ENCODE measurements around the gene BHLHE40. TPM values are rescaled to one million over a fixed set of nuclear protein-coding genes. Genes with fewer than 3 reads are reported as not detected.

The BHLHE40 gene
- total RNA-seq, result 10 to 100 TPM; 31.1 to 85.6 TPM
- long read RNA-seq, transcript BHLHE40-201 (5 exons, 3,473 nt), result major isoform, 42 of 79 reads
- long read RNA-seq, partial matches to known transcripts, result 4 of 79 reads
- long read RNA-seq, other reads (novel, unspliced or antisense), result 32 of 79 reads

- peak; percentile 27 to 50 for ATAC-seq
- peak; percentile 56 for DNase-seq
- intact Hi-C loops (cut with DNase I), result loop anchor here (2.0 to 10.0 kb wide), 5 partner anchors 43 to 255 kb away; no protein-coding TSS in a partner anchor
These were observed at the start of gene BHLHE40 for GRCh38 chr3:4979428-4980228. TSS of gene BHLHE40 (plus strand) at chr3:4979437. CDS start at chr3:4979719, 282 bp downstream.

- DNase-seq (no peak), ATAC-seq (no peak)
- intact Hi-C loops (cut with DNase I), result no loop called here
These were observed 48.7 kb upstream of the BHLHE40 start for GRCh38 chr3:4930501-4930900.

GRCh38 chr3:4934050-4934449, 45.2 kb upstream of the BHLHE40 start:
- DNase-seq (no peak), ATAC-seq (no peak)
- intact Hi-C loops (cut with DNase I), result no loop called here

- no peak for DNase-seq
- intact Hi-C loops (cut with DNase I), result no loop called here
- no peak for ATAC-seq
These were observed 43.9 kb upstream of the BHLHE40 start for GRCh38 chr3:4935347-4935746.

- DNase-seq (no peak), ATAC-seq (no peak)
- intact Hi-C loops (cut with DNase I), result no loop called here
These were observed 42.1 kb upstream of the BHLHE40 start for GRCh38 chr3:4936982-4937614.

- intact Hi-C loops (cut with DNase I), result no loop called here
- no peak for ATAC-seq
These were observed 40.8 kb upstream of the BHLHE40 start for GRCh38 chr3:4938281-4938982.

GRCh38 chr3:4939276-4939675, 40.0 kb upstream of the BHLHE40 start:
- no peak for ATAC-seq
- DNase-seq, result no peak
- intact Hi-C loops (cut with DNase I), result no loop called here

More at GRCh38 chr3:4938281-4938982, 40.8 kb upstream of the BHLHE40 start:
- no peak for DNase-seq

- DNase-seq, result no peak
- intact Hi-C loops (cut with DNase I), result no loop called here
- ATAC-seq, result no peak
These were observed 38.3 kb upstream of the BHLHE40 start for GRCh38 chr3:4940985-4941384.

- DNase-seq (no peak), ATAC-seq (no peak)
- intact Hi-C loops (cut with DNase I), result no loop called here
These were observed 35.7 kb upstream of the BHLHE40 start for GRCh38 chr3:4943549-4943948.

- intact Hi-C loops (cut with DNase I), result no loop called here
- ATAC-seq (no peak), DNase-seq (no peak)
These were observed 33.9 kb upstream of the BHLHE40 start for GRCh38 chr3:4945324-4945723.

- intact Hi-C loops (cut with DNase I), result no loop called here
- ATAC-seq, result no peak
- DNase-seq, result no peak
These were observed 32.2 kb upstream of the BHLHE40 start for GRCh38 chr3:4947028-4947427.

- intact Hi-C loops (cut with DNase I), result no loop called here
- no peak for DNase-seq
- ATAC-seq, result peak; percentile 33 to 47
These were observed 30.8 kb upstream of the BHLHE40 start for GRCh38 chr3:4948395-4948794.

GRCh38 chr3:4949004-4949403, 30.2 kb upstream of the BHLHE40 start:
- DNase-seq (no peak), ATAC-seq (no peak)
- intact Hi-C loops (cut with DNase I), result no loop called here

GRCh38 chr3:4949659-4950058, 29.6 kb upstream of the BHLHE40 start:
- no peak for DNase-seq
- ATAC-seq, result peak in 1 of 2 donors; percentile 56
- intact Hi-C loops (cut with DNase I), result no loop called here

- intact Hi-C loops (cut with DNase I), result no loop called here
- ATAC-seq (peak; percentile 50 to 82), DNase-seq (no peak)
These were observed 28.9 kb upstream of the BHLHE40 start for GRCh38 chr3:4950351-4950784.

- intact Hi-C loops (cut with DNase I), result no loop called here
- ATAC-seq (no peak), DNase-seq (no peak)
These were observed 28.3 kb upstream of the BHLHE40 start for GRCh38 chr3:4950948-4951347.

- no peak for DNase-seq
- intact Hi-C loops (cut with DNase I), result no loop called here
- no peak for ATAC-seq
These were observed 26.1 kb upstream of the BHLHE40 start for GRCh38 chr3:4953119-4953518.

- ATAC-seq, result no peak
- intact Hi-C loops (cut with DNase I), result no loop called here
- no peak for DNase-seq
These were observed 24.8 kb upstream of the BHLHE40 start for GRCh38 chr3:4954256-4955000.

- ATAC-seq (no peak), DNase-seq (no peak)
- intact Hi-C loops (cut with DNase I), result no loop called here
These were observed 23.1 kb upstream of the BHLHE40 start for GRCh38 chr3:4956099-4956498.
